Neural progenitor cell (in vitro differentiated cells): ENCODE data around the gene GP5.

ENCODE experiments used
- EZH2 ChIP-seq: fragments of 200-600 bp; sonication (generic); IDR thresholded peaks from 2 replicates; pipeline ENCODE4 v1.6.1; 2017; ENCODE audit warnings: antibody characterized with exemption, mild to moderate bottlenecking, moderate library complexity
- TF ChIP-seq, protein P1 (sequence below): fragments of 200-600 bp; sonication (generic); IDR thresholded peaks from 2 replicates; pipeline ENCODE4 v1.5.1; 2017; ENCODE audit warnings: antibody characterized with exemption, mild to moderate bottlenecking

- no peak for TF ChIP-seq EZH2
- TF ChIP-seq, protein P1, sequence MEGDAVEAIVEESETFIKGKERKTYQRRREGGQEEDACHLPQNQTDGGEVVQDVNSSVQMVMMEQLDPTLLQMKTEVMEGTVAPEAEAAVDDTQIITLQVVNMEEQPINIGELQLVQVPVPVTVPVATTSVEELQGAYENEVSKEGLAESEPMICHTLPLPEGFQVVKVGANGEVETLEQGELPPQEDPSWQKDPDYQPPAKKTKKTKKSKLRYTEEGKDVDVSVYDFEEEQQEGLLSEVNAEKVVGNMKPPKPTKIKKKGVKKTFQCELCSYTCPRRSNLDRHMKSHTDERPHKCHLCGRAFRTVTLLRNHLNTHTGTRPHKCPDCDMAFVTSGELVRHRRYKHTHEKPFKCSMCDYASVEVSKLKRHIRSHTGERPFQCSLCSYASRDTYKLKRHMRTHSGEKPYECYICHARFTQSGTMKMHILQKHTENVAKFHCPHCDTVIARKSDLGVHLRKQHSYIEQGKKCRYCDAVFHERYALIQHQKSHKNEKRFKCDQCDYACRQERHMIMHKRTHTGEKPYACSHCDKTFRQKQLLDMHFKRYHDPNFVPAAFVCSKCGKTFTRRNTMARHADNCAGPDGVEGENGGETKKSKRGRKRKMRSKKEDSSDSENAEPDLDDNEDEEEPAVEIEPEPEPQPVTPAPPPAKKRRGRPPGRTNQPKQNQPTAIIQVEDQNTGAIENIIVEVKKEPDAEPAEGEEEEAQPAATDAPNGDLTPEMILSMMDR = no peak
Observed at GRCh38 chr3:194365978-194366490, 33.0 kb downstream of the GP5 start.
